ENCODE results near the gene SLC6A13. TPM values are rescaled to one million over a fixed set of nuclear protein-coding genes. Genes with fewer than 3 reads are reported as not detected.

Gene SLC6A13
- total RNA-seq, 1 donor from 2014 or later: 91.6 TPM

Other genes starting within 250 kb of the SLC6A13 start
- 0.70 TPM for gene IQSEC3, start 196.1 kb downstream of the SLC6A13 start, total RNA-seq
- 72.6 TPM for gene SLC6A12, start 48.7 kb downstream of the SLC6A13 start, total RNA-seq
- gene KDM5A, start 126.5 kb upstream of the SLC6A13 start, total RNA-seq: 25.6 TPM
- gene CCDC77, start 138.8 kb upstream of the SLC6A13 start, total RNA-seq: 1.2 TPM
- gene B4GALNT3, start 197.1 kb upstream of the SLC6A13 start, total RNA-seq: 0.30 TPM

All from left lobe of liver (tissue), 1 donor.